HEK293 (cell line): ENCODE data around the gene NHS.

Experiments
- CTCF ChIA-PET: fragments of 350-600 bp; formaldehyde crosslinking; extraction: SDS; loops from one replicate; lab custom pipeline; 2021; ENCODE audit warnings: antibody characterized with exemption; lab: Yijun Ruan, JAX
- POLR2A ChIA-PET: fragments of 300-600 bp; formaldehyde crosslinking; extraction: SDS; loops from one replicate; lab custom pipeline; 2020; ENCODE audit warnings: antibody characterized with exemption, inconsistent platforms; lab: Yijun Ruan, JAX
- H3K27ac ChIP-seq: fragments of 200-500 bp; sonication (Bioruptor generic); 2 replicates; pipeline ENCODE4 v1.5.1; 2014; ENCODE audit warnings: low read depth, low read length, control low read depth, inconsistent platforms; ENCODE audit errors: extremely low read depth
- H3K36me3 ChIP-seq, 2 experiments: fragments of 200-500 bp in 1 of 2; sonication (Bioruptor generic) in 1 of 2; 1 replicate in 1 of 2; 2 replicates in 1 of 2; pipeline ENCODE4 v1.5.1; 2014 to 2017; ENCODE audit warnings: inconsistent platforms in 2 of 2, low read length in 2 of 2; ENCODE audit not compliant: control insufficient read depth in 2 of 2, insufficient read depth in 1 of 2
- H3K4me1 ChIP-seq: fragments of 200-500 bp; sonication (Bioruptor generic); 2 replicates; pipeline ENCODE4 v1.5.1; 2014; ENCODE audit warnings: mild to moderate bottlenecking, low read length, inconsistent platforms; ENCODE audit not compliant: control insufficient read depth, insufficient read depth
- H3K4me3 ChIP-seq: 2 replicates; pipeline ENCODE4 v1.5.1; 2011; ENCODE audit warnings: low read depth, mild to moderate bottlenecking, control low read depth, low read length, moderate library complexity
- H3K9me3 ChIP-seq: fragments of 200-500 bp; sonication (Bioruptor generic); 2 replicates; pipeline ENCODE4 v1.5.1; 2014; ENCODE audit warnings: low read depth, low read length, inconsistent platforms; ENCODE audit not compliant: control insufficient read depth, insufficient read depth
- KLF10 ChIP-seq: fragments of 450-650 bp; IDR thresholded peaks from 2 replicates; pipeline ENCODE4 v1.5.1; 2018; ENCODE audit warnings: missing biosample characterization, mild to moderate bottlenecking, missing genetic modification characterization
- PATZ1 ChIP-seq: fragments of 450-650 bp; formaldehyde crosslinking; IDR thresholded peaks from 2 replicates; pipeline ENCODE4 v1.5.1; 2016; ENCODE audit warnings: missing biosample characterization, missing genetic modification characterization
- RBAK ChIP-seq: fragments of 450-650 bp; formaldehyde crosslinking; IDR thresholded peaks from 2 replicates; pipeline ENCODE4 v1.5.1; 2016; ENCODE audit warnings: missing biosample characterization, missing genetic modification characterization
- SP7 ChIP-seq: fragments of 450-650 bp; formaldehyde crosslinking; IDR thresholded peaks from 2 replicates; pipeline ENCODE4 v1.5.1; 2016; ENCODE audit warnings: missing biosample characterization, missing genetic modification characterization
- ZBTB1 ChIP-seq: fragments of 450-650 bp; formaldehyde crosslinking; IDR thresholded peaks from 2 replicates; pipeline ENCODE4 v1.5.1; 2016; ENCODE audit warnings: missing biosample characterization, missing genetic modification characterization
- ZBTB11 ChIP-seq: fragments of 450-650 bp; formaldehyde crosslinking; conservative IDR thresholded peaks from 2 replicates; pipeline ENCODE4 v1.5.1; 2016; ENCODE audit warnings: low read depth, missing biosample characterization, missing genetic modification characterization
- ZBTB21 ChIP-seq: fragments of 450-650 bp; formaldehyde crosslinking; IDR thresholded peaks from 2 replicates; pipeline ENCODE4 v1.5.1; 2017; ENCODE audit warnings: missing biosample characterization, missing genetic modification characterization
- ZBTB26 ChIP-seq: fragments of 450-650 bp; formaldehyde crosslinking; optimal IDR thresholded peaks from 2 replicates; pipeline ENCODE3; 2016; ENCODE audit warnings: missing biosample characterization, mild to moderate bottlenecking, missing genetic modification characterization
- ZFP37 ChIP-seq: fragments of 450-650 bp; formaldehyde crosslinking; IDR thresholded peaks from 2 replicates; pipeline ENCODE4 v1.5.1; 2016; ENCODE audit warnings: missing biosample characterization, missing genetic modification characterization
- ZNF112 ChIP-seq: fragments of 450-650 bp; formaldehyde crosslinking; IDR thresholded peaks from 2 replicates; pipeline ENCODE4 v1.5.0; 2017; ENCODE audit warnings: missing biosample characterization, missing genetic modification characterization
- ZNF146 ChIP-seq: fragments of 450-650 bp; formaldehyde crosslinking; IDR thresholded peaks from 2 replicates; pipeline ENCODE4 v1.5.1; 2016; ENCODE audit warnings: missing biosample characterization, missing genetic modification characterization
- ZNF155 ChIP-seq: fragments of 450-650 bp; formaldehyde crosslinking; IDR thresholded peaks from 2 replicates; pipeline ENCODE4 v1.5.1; 2016; ENCODE audit warnings: missing biosample characterization, missing genetic modification characterization
- ZNF19 ChIP-seq: fragments of 450-650 bp; formaldehyde crosslinking; IDR thresholded peaks from 2 replicates; pipeline ENCODE4; 2016; ENCODE audit warnings: missing biosample characterization, missing genetic modification characterization, low read depth
- ZNF211 ChIP-seq: fragments of 450-650 bp; formaldehyde crosslinking; IDR thresholded peaks from 2 replicates; pipeline ENCODE4 v1.5.1; 2016; ENCODE audit warnings: low read depth, missing biosample characterization, missing genetic modification characterization
- ZNF221 ChIP-seq: fragments of 450-650 bp; formaldehyde crosslinking; IDR thresholded peaks from 2 replicates; pipeline ENCODE4 v1.5.1; 2017; ENCODE audit warnings: missing biosample characterization, missing genetic modification characterization, borderline replicate concordance
- ZNF426 ChIP-seq: fragments of 450-650 bp; formaldehyde crosslinking; IDR thresholded peaks from 2 replicates; pipeline ENCODE4 v1.5.1; 2017; ENCODE audit warnings: missing biosample characterization, missing genetic modification characterization, mild to moderate bottlenecking, inconsistent platforms, moderate library complexity
- ZNF473 ChIP-seq: fragments of 450-650 bp; formaldehyde crosslinking; IDR thresholded peaks from 2 replicates; pipeline ENCODE4 v1.5.1; 2017; ENCODE audit warnings: missing biosample characterization, missing genetic modification characterization
- ZNF510 ChIP-seq: fragments of 450-650 bp; formaldehyde crosslinking; IDR thresholded peaks from 2 replicates; pipeline ENCODE4 v1.5.1; 2018; ENCODE audit warnings: mild to moderate bottlenecking, missing genetic modification characterization, missing biosample characterization; ENCODE audit not compliant: insufficient replicate concordance
- ZNF513 ChIP-seq: fragments of 450-650 bp; IDR thresholded peaks from 2 replicates; pipeline ENCODE4 v1.5.1; 2018; ENCODE audit warnings: missing biosample characterization, missing genetic modification characterization
- ZNF521 ChIP-seq: fragments of 450-650 bp; formaldehyde crosslinking; IDR thresholded peaks from 2 replicates; pipeline ENCODE4 v1.5.1; 2017; ENCODE audit warnings: missing biosample characterization, mild to moderate bottlenecking, missing genetic modification characterization
- ZNF548 ChIP-seq: fragments of 450-650 bp; formaldehyde crosslinking; IDR thresholded peaks from 2 replicates; pipeline ENCODE4 v1.5.1; 2016; ENCODE audit warnings: missing biosample characterization, missing genetic modification characterization
- ZNF555 ChIP-seq: fragments of 450-650 bp; formaldehyde crosslinking; conservative IDR thresholded peaks from 2 replicates; pipeline ENCODE4 v1.5.1; 2017; ENCODE audit warnings: missing biosample characterization, mild to moderate bottlenecking, missing genetic modification characterization, inconsistent platforms
- ZNF561 ChIP-seq: fragments of 450-650 bp; IDR thresholded peaks from 2 replicates; pipeline ENCODE4 v1.5.1; 2018; ENCODE audit warnings: missing biosample characterization, missing genetic modification characterization, borderline replicate concordance
- ZNF624 ChIP-seq: fragments of 450-650 bp; formaldehyde crosslinking; IDR thresholded peaks from 2 replicates; pipeline ENCODE4 v1.5.1; 2017; ENCODE audit warnings: missing biosample characterization, missing genetic modification characterization
- ZNF626 ChIP-seq: fragments of 450-650 bp; sonication (Bioruptor Pico); formaldehyde crosslinking; IDR thresholded peaks from 2 replicates; pipeline ENCODE4 v1.5.1; 2018; ENCODE audit warnings: missing biosample characterization, missing genetic modification characterization, inconsistent platforms
- ZNF677 ChIP-seq: fragments of 450-650 bp; IDR thresholded peaks from 2 replicates; pipeline ENCODE4 v1.5.0; 2018; ENCODE audit warnings: missing biosample characterization, mild to moderate bottlenecking, missing genetic modification characterization, moderate library complexity
- ZNF76 ChIP-seq: fragments of 450-650 bp; formaldehyde crosslinking; IDR thresholded peaks from 2 replicates; pipeline ENCODE4; 2016; ENCODE audit warnings: low read depth, missing biosample characterization, missing genetic modification characterization, borderline replicate concordance
- ZNF776 ChIP-seq: fragments of 450-650 bp; formaldehyde crosslinking; IDR thresholded peaks from 2 replicates; pipeline ENCODE4 v1.5.0; 2017; ENCODE audit warnings: missing biosample characterization, missing genetic modification characterization, borderline replicate concordance
- ZNF791 ChIP-seq: fragments of 450-650 bp; formaldehyde crosslinking; IDR thresholded peaks from 2 replicates; pipeline ENCODE4 v1.5.1; 2016; ENCODE audit warnings: missing biosample characterization, missing genetic modification characterization

The NHS gene

GRCh38 chrX:17773221-17773876 is 398.3 kb downstream of the NHS start:
- H3K9me3 ChIP-seq: no peaks in the 10 kb centered on the region
- H3K27ac ChIP-seq: no peak overlapping the region
- no peaks in the 10 kb centered on the region for H3K4me1 ChIP-seq
- H3K36me3 ChIP-seq: no peaks in the 10 kb centered on the region
- no peak for TF ChIP-seq ZNF555 (tag by site-specific recombination)
- TF ChIP-seq ZNF626 (tag by site-specific recombination): no peak
- no peak for TF ChIP-seq ZNF211 (tag by site-specific recombination)
- TF ChIP-seq ZNF19: no peak
- TF ChIP-seq ZNF76 (tag by site-specific recombination): no peak
- no peak for TF ChIP-seq ZNF426 (tag by site-specific recombination)
- TF ChIP-seq ZNF155 (tag by site-specific recombination): no peak
- no peak for TF ChIP-seq ZNF791
- no peak for TF ChIP-seq PATZ1
- TF ChIP-seq ZNF677 (tag by site-specific recombination): no peak
- TF ChIP-seq ZNF624 (tag by site-specific recombination): no peak
- no peak for TF ChIP-seq SP7 (tag by site-specific recombination)
- TF ChIP-seq KLF10 (tag by site-specific recombination): no peak
- no peak for TF ChIP-seq ZBTB26 (tag by site-specific recombination)
- TF ChIP-seq ZBTB1: no peak
- no peak for TF ChIP-seq ZNF776 (tag by site-specific recombination)
- TF ChIP-seq ZNF521 (tag by site-specific recombination): no peak
- no peak for TF ChIP-seq ZNF221 (tag by site-specific recombination)
- no peak for TF ChIP-seq ZNF473 (tag by site-specific recombination)
- TF ChIP-seq ZNF510 (tag by site-specific recombination): no peak
- ChIA-PET CTCF (no interaction called here), POLR2A (no interaction called here)
- H3K4me3 ChIP-seq: no peak overlapping the region

GRCh38 chrX:17774053-17774452 is 399.1 kb downstream of the NHS start:
- no peak overlapping the region for H3K27ac ChIP-seq
- H3K4me3 ChIP-seq: no peak overlapping the region
- H3K4me1 ChIP-seq: no peaks in the 10 kb centered on the region
- CTCF ChIA-PET: no interaction called here
- POLR2A ChIA-PET: no interaction called here
- no peaks in the 10 kb centered on the region for H3K9me3 ChIP-seq
- no peaks in the 10 kb centered on the region for H3K36me3 ChIP-seq
- TF ChIP-seq ZNF146 (tag by site-specific recombination): no peak
- no peak for TF ChIP-seq ZNF561 (tag by site-specific recombination)
- TF ChIP-seq RBAK: no peak
- no peak for TF ChIP-seq ZNF626 (tag by site-specific recombination)
- TF ChIP-seq ZNF548 (tag by site-specific recombination): no peak
- TF ChIP-seq ZNF513 (tag by site-specific recombination): no peak
- TF ChIP-seq ZBTB21 (tag by site-specific recombination): no peak
- no peak for TF ChIP-seq ZNF112 (tag by site-specific recombination)
- TF ChIP-seq ZFP37 (tag by site-specific recombination): no peak
- TF ChIP-seq ZBTB11 (tag by site-specific recombination): no peak
